GM21390 (cell line): Measurements from ENCODE around the gene RDH8.

Experiments used
- ATAC-seq: cut with Tn5 transposase; IDR thresholded peaks from one replicate; pipeline ENCODE4 v1.9.1; 2021; ENCODE audit not compliant: unreplicated experiment

RDH8 gene, protein sequence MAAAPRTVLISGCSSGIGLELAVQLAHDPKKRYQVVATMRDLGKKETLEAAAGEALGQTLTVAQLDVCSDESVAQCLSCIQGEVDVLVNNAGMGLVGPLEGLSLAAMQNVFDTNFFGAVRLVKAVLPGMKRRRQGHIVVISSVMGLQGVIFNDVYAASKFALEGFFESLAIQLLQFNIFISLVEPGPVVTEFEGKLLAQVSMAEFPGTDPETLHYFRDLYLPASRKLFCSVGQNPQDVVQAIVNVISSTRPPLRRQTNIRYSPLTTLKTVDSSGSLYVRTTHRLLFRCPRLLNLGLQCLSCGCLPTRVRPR

DNA sequence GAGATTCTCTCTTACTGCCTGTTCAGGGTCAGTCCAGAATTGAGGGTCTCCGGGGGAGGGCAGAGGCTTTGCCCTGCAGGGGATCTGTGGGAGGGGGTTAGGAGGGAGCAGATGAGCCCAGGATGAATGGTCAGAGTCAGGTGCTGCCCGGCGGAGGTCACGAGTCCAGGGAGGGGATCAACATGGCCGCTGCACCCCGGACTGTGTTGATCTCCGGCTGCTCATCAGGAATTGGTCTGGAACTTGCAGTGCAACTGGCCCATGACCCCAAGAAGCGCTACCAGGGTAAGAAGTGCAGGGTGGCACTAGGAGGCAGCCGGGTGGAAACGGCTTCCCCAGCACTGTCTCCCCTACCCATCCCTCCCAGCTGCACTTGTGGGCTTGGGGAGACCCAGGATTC lies at the start of gene RDH8:
Gene RDH8, plus strand, starts transcription at position 168 of the 400 bp plus-strand sequence. Its CDS starts 15 bp downstream, at position 183.
- ATAC-seq, result no peak

DNA sequence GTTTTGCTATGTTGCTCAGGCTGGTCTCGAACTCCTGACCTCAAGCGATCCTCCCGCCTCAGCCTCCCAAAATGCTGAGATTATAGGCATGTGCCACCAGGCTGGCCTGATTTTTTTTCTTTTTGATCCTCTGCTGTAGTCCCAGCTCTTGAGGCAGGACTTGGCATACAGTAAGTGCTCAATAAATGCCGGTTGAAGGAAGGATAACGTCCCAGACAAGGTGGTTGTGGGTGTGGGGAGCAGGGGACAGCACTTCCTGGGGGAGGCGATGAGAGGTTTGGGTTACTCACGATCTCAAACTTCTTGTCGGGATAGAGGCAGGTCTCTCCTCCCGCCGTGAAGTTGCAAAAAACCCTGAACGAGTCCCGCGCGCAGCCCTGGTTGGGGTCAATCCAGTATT lies 47.3 kb upstream of the RDH8 start:
- ATAC-seq, result no peak

DNA sequence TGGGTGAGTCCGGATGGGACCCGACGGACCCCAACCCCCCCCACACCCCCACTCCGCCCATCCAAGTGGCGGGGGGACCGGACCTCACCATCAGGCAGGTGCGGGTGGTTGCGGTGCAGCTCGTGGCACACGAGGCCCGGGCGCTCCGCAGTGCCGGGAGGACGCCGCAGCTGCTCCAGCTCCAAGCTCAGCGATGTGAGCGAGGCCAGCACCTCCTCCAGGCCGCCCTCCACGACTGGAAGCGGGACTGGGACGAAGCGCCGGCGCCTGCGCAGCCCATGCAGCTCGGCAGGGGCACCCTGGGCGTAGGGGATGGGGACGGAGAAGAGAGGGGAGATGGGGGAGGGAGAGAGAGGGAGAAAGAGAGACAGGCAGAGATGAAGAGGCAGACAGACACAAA lies 46.8 kb upstream of the RDH8 start:
- ATAC-seq, result no peak

DNA sequence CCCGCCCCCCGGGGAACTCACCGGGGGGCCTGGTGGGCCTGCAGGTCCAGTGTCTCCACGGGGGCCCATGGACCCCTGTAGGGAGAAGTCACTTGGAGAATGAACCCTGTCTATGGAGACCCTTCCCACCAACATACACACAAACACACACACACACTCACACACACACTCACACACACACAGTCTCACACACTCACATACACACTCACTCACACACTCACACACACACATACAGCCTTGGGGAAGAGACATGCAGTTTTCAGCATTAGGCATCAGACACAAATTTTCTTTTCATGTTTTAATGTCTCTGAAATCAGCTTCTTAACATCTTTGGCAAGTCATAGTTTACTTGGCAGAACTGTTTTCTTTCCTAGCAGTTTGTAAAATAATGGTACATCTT lies 46.0 kb upstream of the RDH8 start:
- no peak for ATAC-seq

DNA sequence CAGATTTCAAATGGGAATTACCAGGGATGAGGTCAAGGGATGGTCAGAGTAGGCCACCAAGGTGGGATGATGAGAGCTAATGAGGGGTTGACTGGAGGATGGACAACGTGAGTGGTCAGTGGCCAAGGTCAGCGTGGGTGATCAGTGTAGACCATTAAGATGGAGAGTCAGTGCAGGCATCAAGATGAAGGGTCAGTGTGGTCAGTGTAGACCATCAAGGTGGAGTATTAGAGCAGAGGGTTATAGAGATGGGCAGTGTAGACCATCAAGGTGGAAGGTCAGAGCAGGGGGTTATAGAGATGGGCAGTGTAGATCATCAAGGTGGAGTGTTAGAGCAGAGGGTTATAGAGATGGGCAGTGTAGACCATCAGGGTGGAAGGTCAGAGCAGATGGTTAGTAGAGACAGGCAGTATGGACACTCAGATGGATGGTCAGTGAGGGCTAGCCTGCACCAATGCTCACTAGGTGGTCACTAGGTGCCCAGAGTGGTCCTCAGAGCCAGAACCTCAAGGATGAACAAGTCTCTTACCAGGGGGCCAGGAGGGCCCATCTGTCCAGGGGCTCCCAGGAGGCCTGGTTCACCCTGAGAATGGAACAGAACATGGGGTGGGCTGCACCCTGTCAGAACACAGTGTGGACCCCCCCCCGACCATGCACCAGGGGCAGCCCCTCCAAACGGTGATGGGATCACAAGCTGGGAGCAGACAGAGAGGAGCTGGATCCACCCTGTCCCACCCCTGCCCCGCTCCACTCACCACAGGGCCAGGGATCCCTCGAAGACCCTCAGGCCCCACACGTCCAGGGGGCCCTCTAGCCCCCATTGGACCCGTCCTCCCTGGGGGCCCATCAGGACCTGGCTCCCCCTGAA lies 44.2 kb upstream of the RDH8 start:
- ATAC-seq, result no peak

DNA sequence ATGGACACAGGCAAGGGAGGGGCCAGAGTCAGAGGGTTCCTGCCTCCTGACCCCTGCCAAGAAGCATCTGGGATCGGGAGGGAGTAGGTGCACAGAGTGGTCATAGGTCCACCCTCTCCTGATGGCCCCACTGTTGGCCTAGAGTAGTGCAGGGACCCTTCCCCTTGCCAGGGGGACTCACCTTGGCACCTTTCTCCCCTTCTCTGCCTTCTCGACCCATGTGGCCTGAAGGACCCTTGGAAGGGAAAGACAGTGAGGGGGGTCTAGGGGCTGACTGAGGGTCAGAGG lies 43.7 kb upstream of the RDH8 start:
- ATAC-seq, result no peak

DNA sequence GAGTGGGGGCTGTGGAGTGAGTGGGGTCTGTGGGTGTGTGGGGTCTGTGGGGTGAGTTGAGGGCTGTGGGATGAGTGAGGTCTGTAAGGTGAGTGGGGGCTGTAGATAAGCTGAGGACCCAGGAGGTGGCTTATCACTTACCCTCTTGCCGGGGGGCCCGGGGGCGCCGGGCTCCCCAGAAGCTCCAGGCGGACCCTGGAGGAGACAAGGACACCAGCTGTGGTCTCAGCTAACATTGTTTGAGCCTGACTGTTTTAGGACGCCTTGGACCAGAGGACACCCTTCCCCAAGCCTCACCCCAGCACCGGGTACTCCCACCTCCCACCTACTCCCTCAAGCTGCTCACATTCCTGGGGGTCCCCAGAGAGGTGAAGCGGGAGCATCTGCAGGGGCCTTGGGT lies 42.8 kb upstream of the RDH8 start:
- ATAC-seq, result no peak

DNA sequence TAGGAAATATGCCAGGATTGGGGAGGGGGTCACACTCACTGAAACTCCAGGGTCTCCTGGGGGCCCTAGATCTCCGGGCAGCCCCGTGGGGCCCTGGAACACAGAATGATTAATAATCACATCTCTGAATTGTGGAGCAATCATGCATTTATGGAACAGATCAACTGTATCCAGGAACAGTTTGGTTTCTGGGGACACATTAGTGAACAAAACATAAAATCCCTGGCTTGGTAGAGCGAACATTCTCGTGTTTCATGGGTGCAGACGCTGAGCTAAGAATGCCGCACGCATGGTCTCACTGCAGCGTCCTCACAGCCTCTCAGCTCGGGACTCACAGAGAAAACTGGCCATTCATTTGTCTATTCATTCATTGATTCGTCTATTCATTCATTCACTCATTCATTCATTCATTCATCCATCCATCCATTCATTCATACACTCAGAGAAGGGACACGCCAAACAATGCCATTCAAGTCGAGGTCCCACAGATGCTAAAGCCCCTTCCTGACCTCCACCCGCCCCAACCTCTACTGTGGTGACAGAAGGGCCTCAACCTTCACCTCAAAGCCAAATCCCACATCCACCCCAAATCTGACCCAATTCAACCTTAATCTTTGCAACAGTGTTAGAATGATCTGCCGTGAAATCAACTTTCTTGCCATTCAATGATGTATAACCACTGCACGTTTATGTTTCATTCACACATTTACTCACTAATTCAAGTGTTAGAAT lies 42.0 kb upstream of the RDH8 start:
- no peak for ATAC-seq

DNA sequence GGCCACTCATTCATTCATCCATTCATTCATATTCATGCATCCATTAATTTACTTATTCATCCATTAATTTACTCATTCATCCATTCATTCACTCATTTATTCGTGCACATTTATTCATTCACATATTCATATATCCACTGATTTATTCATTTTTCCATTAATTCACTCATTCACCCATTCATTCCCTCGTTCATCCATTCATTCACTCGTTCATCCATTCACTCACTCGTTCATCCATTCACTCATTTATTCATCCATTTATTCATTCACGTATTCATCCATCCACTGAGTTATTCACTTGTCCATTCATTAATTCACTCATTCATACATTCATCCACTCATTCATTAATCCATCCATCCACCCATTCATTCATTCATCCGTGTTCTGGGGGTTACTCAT lies 41.2 kb upstream of the RDH8 start:
- no peak for ATAC-seq

DNA sequence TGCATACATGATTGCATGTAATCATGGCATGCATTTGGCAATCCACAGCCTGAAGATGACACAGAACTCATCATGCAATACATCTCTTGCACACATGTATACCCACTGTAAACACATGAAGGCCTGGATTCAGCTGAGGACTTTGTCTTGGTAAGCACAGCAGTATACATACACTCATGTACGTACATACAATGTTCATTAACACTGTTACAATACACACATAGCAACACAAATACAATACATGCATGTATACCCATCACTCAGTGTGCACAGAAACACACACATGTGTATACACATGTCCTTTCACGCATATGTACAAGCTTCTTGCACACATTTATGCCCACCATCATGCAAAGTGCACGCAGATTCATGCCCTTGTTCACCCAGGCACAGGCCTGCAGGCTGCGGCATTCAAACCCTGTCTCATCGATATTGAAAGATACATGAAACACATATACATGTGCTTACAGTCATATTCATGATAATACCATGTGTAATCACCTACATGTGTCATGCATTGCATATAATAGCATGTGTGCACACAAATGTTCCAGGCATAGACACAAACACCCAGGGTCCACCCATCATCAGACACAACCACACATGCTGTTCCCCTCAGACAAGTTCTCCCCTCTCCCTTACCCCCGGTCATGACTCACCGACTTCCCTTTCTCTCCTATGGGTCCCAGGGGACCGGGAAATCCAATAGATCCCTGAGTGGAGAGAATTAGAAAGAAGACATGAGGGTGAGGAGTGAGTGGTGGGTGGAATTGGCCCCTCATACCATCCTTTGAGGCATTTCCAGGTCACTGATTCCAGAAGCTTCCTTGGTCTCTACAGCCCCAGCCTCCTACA lies 31.6 kb upstream of the RDH8 start:
- ATAC-seq, result no peak

DNA sequence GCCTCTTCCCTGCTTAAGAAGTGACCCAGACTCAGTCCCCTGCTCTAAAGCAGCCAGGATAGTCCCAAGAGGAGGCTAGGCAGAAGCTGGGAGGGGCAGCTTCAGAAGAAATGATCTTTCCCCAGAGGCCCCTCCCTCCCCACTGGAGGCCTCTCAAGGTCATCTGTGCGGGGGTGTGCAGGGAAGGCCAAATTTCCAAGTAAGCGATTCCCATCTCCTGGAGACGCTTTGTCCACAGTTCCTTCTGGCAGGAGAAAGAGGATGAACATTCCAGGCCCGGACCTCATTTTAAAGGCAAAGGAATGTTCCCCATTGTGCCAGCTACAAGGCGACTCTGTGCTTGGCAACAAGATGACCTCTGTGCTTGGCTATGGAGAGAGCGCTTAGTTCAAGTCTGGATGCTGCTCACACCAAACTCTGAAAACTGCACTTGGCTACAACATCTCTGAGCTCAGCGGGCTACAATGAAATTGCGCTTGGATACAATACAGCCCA lies 26.4 kb upstream of the RDH8 start:
- ATAC-seq, result no peak

DNA sequence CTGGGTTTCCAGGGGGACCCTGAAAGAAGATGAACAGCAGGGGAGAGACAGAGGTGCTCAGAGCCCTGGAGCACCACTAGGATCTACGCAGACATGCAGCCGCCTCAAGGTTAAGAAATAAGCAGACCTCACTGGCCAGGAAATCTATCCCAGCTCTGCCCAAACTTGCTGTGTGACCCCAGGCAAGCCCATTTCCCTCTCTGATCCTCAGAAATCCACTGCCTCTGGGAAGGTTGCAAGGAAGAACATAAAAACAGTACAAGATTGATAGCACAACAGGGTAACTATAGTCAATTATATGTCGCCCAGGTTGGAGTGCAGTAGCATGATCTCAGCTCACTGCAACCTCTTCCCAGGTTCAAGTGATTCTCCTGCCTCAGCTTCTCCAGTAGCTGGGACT lies 23.8 kb upstream of the RDH8 start:
- no peak for ATAC-seq

DNA sequence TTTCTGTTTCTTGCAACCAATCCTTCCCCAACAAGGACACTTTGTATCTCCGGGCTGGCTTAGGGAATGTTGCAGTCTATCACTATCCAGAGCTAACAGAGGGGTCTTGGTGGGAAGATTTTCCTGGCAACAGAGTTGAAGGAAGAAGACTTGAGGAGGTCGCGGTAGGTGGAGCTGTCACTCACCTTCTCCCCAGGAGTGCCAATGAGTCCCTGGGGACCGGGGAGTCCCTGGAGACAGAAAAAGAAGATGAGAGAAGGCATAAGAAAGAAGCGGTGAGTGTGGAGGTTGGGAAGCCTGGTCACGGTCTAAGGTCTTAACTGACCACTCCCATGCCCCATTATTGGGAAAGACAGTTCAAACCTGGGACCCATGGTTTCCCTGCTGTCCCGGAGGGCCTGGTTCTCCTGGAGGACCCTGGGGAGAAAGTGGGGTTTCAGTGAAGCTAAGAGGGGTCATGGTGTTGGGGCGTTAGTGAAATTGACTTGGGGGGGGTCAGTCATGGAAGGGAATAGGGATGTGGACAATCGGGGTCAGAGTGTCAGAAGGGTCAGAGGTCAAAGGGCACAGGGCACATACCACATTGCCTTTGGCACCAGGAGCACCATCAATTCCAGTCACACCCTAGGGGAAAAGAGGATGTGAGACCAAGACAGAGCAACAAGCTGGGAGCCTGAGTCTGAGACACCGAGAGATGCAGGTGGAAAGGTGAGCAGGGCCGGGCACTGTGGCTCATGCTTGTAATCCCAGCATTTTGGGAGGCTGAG lies 21.7 kb upstream of the RDH8 start:
- ATAC-seq, result no peak

DNA sequence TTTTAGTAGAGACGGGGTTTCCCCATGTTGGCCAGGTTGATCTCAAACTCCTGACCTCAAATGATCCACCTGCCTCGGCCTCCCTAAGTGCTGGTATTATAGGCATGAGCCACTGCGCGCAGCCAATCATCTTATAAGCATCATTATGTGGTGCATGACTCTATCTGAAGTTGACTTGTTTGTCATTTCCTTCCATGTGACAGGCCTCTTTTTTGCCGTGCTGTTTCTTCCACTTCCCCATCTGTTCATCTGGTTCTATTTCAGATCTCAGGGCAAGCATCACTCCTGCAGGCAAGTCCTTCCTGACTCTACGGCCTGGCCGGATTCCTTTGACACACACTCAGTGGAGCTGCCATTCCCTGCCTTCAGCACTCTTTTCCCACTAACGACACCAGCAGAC lies 18.2 kb upstream of the RDH8 start:
- no peak for ATAC-seq

DNA sequence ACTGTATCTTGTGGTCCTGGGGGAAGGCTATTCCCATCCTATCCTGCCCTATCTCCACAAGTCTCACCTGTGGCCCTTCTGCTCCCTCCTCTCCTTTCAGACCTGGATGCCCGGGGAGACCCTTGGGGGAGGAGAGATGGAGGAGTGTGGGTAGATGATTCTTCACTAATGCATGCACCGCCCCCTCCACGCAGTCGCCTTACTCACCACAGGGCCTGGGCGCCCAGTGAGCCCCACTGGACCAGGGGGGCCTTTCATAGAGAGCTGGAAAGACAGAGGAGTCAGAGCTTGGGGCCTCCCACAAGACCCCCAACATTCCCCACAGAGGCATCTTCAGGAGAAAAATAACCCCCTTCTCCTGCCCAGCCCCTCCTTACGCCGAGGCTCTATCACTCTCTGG lies 17.3 kb upstream of the RDH8 start:
- no peak for ATAC-seq

DNA sequence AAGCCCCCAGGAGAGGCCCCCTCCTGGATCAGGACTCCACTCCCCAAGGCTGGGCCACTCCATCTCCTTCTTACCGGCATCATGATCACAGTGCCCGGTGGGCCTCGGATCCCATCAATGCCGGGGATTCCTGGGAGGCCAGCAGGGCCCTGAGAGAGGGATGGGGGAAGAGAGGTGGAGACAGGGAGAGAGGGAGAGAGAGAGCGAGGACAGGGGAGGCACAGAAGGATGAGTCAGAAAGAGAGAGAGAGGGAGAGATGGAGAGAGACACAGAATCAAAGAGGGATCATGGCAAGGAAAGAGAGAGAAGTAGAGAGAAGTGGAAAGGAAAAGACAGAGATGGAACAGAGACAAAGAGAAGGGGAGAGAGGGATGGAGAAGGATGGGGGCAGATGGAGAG lies 16.7 kb upstream of the RDH8 start:
- no peak for ATAC-seq

DNA sequence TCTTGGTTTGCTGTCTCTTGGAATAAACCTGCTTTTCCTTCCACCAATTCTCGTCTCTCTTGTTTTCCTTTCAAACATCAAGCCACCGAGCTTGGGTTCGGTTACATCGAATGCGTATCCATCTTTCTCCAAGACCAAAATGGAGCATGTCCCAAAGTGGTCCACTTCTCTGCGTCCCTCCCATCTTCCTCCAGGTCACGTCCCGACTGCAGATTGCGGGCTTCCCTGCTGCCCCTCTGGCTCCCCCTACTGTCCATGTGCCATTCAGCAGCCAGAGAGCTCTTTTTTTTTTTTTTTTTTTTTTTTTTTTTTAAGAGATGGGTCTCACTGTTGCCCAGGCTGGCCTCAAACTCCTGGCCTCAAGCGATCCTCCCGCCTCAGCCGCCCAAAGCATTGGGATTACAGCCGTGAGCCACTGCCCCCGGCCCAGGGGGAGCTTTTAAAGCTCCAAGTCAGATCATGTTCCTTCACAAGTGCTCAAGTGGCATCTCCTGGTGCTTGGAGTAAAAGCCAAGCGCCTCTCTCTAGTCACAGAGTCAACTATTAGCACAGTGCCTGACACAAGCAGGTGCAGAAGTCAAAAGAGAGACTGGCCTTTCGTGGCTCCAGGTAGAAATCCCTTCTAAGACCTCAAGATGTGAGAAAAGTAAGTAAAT lies 13.0 kb upstream of the RDH8 start:
- no peak for ATAC-seq

DNA sequence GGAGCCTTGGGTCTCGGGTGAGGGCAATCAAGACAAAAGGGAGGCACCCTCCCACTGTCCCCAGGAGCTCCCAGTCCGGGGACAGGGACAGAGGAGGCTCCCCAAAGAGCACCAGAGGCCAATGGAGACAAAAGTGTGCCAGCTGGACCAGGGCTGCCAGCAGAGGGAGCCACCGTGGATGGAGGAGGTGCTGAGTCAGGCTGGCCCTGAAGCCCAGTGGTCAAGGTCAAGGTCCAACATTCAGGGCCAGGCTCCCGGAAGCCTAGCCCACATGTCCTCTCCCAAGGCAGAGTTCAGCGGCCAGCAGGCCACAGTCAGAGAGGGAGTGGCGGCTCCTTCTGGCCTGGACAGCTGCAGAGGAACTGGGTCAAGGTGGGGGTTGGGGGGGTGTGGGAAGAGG lies 11.4 kb upstream of the RDH8 start:
- no peak for ATAC-seq

DNA sequence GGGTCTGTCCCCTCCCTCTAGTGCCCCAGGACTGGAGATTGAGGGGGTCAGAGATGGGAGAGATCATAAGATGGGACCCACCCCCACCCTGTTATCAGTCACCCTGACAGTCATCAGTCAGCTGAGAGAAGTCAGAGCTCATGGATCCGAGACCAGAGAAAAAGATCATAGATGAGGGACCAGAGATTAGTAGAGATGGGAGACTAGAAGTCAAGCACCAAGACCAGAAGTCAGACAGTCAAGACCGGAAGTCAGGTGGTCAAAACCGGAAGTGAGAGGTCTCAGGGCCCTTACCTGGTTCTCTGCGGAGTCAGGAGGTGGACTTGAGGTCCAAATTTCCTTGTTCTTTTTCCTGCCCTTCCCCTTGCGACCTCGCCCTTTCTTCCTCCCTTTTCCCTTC lies 10.0 kb upstream of the RDH8 start:
- ATAC-seq, result no peak

DNA sequence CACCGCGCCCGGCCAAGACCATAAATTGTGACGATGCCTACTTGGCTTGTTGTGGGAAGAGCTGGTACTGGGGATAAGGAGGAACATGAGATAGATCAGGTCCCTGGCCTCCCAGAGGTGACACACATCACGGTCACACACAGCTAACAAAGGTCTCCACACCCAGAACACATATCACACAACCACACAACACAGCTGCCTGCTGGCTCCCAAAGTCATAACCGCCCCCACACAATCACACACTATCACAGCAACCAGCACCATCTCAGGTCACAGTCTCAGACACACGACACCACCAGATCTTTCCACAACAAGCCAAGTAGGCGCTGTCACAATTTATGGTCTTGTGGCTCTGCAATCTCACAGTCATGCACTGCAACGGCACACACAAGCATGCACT lies 8.7 kb upstream of the RDH8 start:
- no peak for ATAC-seq
